Cardiac muscle cell (in vitro differentiated cells and primary cell): Measurements from ENCODE around the gene HSD17B4. TPM values are rescaled to one million over a fixed set of nuclear protein-coding genes. Genes with fewer than 3 reads are reported as not detected.
"Not testable (repeated sequence)": the region's sequence is repeated elsewhere in the genome, so short reads cannot be mapped to it uniquely, and the experiment has no call there.

Source experiments
- DNase-seq, 2 donors: peaks; one replicate each; pipeline versions ENCODE4 v3.0.0 to v3.0.0-alpha.2; 2010 to 2017; ENCODE audit warnings: low read depth in 1 of 2, low spot score in 1 of 2
- H3K27ac ChIP-seq: fragments of 200-600 bp; sonication (generic); 2 replicates; pipeline ENCODE4 v1.5.1; 2016
- H3K27me3 ChIP-seq: fragments of 200-600 bp; sonication (generic); 2 replicates; pipeline ENCODE4 v1.6.0; 2016; ENCODE audit warnings: control low read depth
- H3K36me3 ChIP-seq: fragments of 200-600 bp; sonication (generic); 2 replicates; pipeline ENCODE4 v1.5.1; 2016; ENCODE audit warnings: control low read depth
- H3K4me1 ChIP-seq: fragments of 200-600 bp; sonication (generic); 2 replicates; pipeline ENCODE4 v1.8.1; 2017; ENCODE audit warnings: low read depth, mild to moderate bottlenecking, mixed run types
- H3K4me3 ChIP-seq: fragments of 200-600 bp; sonication (generic); 2 replicates; pipeline ENCODE4 v1.5.1; 2016; ENCODE audit warnings: mild to moderate bottlenecking
- H3K9me3 ChIP-seq: fragments of 200-600 bp; sonication (generic); 2 replicates; pipeline ENCODE4 v1.5.1; 2017; ENCODE audit warnings: low read depth, mild to moderate bottlenecking, control low read depth
- polyA plus RNA-seq: library from polyadenylated mRNA; unstranded; fragments of >200 nt; fragmentation: Nextera tagmentation; extraction: Ambion mirVana; gene quantifications from 2 replicates; pipeline ENCODE4 v1.2.1, GENCODE V29; 2016
- total RNA-seq: library from RNA; depleted of rRNA; stranded (reverse); fragments of >200 nt; gene quantifications from 2 replicates; pipeline ENCODE4 v1.2.3, GENCODE V29; 2016
- TF ChIP-seq, protein P1 (sequence below): IDR thresholded peaks from 2 replicates; pipeline ENCODE4 v1.5.1; 2012; ENCODE audit warnings: low read depth, mild to moderate bottlenecking, low read length

HSD17B4 gene
- total and polyA plus RNA-seq, 2 experiments from 2014 or later: 165 to 183 TPM

DNA sequence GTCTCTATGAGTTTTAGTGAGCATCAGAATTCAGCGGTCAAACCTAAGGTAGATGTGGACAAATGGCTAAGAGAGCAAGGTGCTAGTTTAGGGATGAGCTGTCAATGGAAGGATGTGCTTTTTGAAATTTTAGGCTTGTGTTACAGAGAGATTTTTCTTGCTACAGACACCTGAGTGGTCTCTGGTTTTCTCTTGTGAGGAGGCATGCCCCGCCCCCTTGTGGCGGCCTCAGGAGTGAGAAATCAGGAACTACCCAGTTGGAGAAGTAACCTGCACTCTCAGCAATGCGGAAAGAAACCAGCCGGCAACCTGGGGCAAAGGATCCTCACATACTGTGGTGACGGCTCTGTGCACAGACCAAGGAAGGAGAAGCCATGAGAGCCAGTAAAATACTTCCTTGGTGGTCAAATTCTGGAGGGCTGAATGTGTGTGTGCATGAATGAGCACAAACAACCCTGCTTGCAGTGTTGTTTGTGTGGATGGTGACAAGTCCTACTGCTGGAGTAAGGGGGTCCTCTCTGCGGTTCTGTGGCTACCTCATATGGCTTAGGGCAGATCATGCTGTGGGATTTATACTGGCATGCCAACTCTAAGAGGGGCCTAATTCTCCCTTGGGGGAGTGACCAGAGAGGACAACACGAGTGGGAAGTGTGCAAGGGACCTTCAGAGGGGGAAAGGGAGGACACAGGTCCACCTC lies 16.7 kb upstream of the HSD17B4 start:
- Histone ChIP-seq H3K27ac (no peak overlapping the region), H3K27me3 (no peaks in the 10 kb centered on the region), H3K4me1 (peaks cover 4% of the 10 kb centered on the region), H3K36me3 (no peaks in the 10 kb centered on the region), H3K4me3 (no peak overlapping the region), H3K9me3 (no peaks in the 10 kb centered on the region)
- DNase-seq: peak; percentile 63 to 68
- TF ChIP-seq, protein P1, sequence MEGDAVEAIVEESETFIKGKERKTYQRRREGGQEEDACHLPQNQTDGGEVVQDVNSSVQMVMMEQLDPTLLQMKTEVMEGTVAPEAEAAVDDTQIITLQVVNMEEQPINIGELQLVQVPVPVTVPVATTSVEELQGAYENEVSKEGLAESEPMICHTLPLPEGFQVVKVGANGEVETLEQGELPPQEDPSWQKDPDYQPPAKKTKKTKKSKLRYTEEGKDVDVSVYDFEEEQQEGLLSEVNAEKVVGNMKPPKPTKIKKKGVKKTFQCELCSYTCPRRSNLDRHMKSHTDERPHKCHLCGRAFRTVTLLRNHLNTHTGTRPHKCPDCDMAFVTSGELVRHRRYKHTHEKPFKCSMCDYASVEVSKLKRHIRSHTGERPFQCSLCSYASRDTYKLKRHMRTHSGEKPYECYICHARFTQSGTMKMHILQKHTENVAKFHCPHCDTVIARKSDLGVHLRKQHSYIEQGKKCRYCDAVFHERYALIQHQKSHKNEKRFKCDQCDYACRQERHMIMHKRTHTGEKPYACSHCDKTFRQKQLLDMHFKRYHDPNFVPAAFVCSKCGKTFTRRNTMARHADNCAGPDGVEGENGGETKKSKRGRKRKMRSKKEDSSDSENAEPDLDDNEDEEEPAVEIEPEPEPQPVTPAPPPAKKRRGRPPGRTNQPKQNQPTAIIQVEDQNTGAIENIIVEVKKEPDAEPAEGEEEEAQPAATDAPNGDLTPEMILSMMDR: peak; percentile 74

- H3K27ac ChIP-seq, H3K36me3 ChIP-seq, H3K4me3 ChIP-seq, H3K9me3 ChIP-seq, H3K4me1 ChIP-seq, DNase-seq, H3K27me3 ChIP-seq: not testable (repeated sequence)
Observed at GRCh38 chr5:119437785-119438586, 14.3 kb upstream of the HSD17B4 start.

DNA sequence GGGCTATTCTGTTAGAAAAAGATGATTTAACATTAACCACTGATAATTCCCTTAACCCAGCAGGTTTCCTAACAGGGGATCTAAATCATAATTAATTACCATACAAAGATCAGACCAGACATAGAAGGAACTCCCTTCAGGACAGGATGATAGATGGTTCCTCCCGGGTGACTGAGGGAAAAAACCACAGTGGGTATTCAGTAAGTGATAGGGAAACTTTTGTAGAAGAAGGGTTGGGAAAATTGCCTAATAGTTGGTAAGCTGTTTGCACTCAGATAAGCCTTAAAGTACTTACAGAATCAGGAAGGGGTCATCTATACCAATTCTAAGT lies 13.7 kb upstream of the HSD17B4 start:
- not testable (repeated sequence) for H3K4me1 ChIP-seq, H3K36me3 ChIP-seq, H3K27me3 ChIP-seq, H3K9me3 ChIP-seq, DNase-seq, H3K4me3 ChIP-seq, H3K27ac ChIP-seq

DNA sequence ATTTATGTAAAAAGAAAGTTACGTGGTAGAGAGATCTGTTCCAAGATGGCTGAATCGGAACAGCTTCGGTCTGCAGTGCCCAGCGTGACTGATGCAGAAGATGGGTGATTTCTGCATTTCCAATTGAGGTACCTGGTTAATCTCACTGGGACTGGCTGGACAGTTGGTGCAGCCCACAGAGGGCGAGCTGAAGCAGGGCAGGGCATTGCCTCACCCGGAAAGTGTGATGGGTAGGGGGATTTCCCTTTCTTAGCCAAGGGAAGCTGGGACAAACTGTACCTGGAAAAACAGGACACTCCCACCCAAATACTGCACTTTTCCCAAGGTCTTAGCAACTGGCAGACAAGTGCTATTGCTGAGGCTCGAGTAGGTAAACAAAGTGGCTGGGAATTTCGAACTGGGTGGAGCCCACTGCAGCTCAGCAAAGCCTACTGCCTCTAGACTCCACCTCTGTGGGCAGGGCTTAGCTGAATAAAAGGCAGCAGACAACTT lies 13.1 kb upstream of the HSD17B4 start:
- H3K27ac ChIP-seq: no peak overlapping the region
- no peaks in the 10 kb centered on the region for H3K9me3 ChIP-seq
- no peaks in the 10 kb centered on the region for H3K36me3 ChIP-seq
- H3K4me3 ChIP-seq: no peak overlapping the region
- peaks cover 4% of the 10 kb centered on the region for H3K4me1 ChIP-seq
- H3K27me3 ChIP-seq: no peaks in the 10 kb centered on the region
- no peak for DNase-seq
- TF ChIP-seq, protein P1: no peak

- not testable (repeated sequence) for H3K27ac ChIP-seq, H3K9me3 ChIP-seq, H3K4me1 ChIP-seq, H3K4me3 ChIP-seq, H3K27me3 ChIP-seq, H3K36me3 ChIP-seq, DNase-seq
Observed at GRCh38 chr5:119439632-119440031, 12.7 kb upstream of the HSD17B4 start.

- H3K4me3 ChIP-seq, H3K27me3 ChIP-seq, DNase-seq, H3K4me1 ChIP-seq, H3K27ac ChIP-seq, H3K9me3 ChIP-seq, H3K36me3 ChIP-seq: not testable (repeated sequence)
Observed at GRCh38 chr5:119444643-119445042, 7.7 kb upstream of the HSD17B4 start.

DNA sequence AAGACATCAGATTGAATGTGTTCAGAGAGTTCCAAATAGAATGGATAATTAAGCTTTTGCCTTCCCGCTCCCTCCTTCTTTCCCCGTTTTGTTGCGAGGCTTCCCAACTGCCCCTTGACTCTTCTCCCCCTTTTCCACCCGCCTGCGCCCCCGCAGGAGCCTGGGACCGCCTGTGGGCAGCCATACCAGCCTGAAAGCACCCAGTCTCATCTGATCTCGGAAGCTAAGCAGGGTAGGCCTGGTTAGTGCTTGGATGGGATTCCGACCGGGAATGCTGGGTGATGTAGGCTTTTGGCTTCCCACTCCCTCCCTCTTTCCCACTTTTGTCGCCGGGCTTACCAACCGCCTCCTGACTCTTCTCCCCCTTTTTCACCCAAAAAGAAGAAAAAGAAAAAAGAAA lies 6.8 kb upstream of the HSD17B4 start:
- no peak for DNase-seq
- no peak overlapping the region for H3K4me3 ChIP-seq

More for the DNA sequence above, 6.8 kb upstream of the HSD17B4 start:
- Histone ChIP-seq H3K4me1 (no peaks in the 10 kb centered on the region), H3K27ac (no peak overlapping the region), H3K27me3 (no peaks in the 10 kb centered on the region), H3K9me3 (no peaks in the 10 kb centered on the region), H3K36me3 (no peaks in the 10 kb centered on the region)
- TF ChIP-seq, protein P1: no peak
